D721Med (cell line): ENCODE results near the gene CFAP61.

ENCODE experiments used
- DNase-seq: peaks from one replicate; pipeline ENCODE4 v3.0.0; 2011; ENCODE audit warnings: low spot score; ENCODE audit not compliant: insufficient read length
- FAIRE-seq: peaks from 2 replicates; lab custom pipeline; 2011; peaks lifted over from hg19 to GRCh38; lab: Jason Lieb, UNC
- CTCF ChIP-seq: IDR thresholded peaks from 2 replicates; pipeline ENCODE4 v1.5.1; 2012; ENCODE audit warnings: mild to moderate bottlenecking, control low read depth; ENCODE audit not compliant: insufficient read depth; ENCODE audit errors: missing control alignments

The CFAP61 gene

DNA sequence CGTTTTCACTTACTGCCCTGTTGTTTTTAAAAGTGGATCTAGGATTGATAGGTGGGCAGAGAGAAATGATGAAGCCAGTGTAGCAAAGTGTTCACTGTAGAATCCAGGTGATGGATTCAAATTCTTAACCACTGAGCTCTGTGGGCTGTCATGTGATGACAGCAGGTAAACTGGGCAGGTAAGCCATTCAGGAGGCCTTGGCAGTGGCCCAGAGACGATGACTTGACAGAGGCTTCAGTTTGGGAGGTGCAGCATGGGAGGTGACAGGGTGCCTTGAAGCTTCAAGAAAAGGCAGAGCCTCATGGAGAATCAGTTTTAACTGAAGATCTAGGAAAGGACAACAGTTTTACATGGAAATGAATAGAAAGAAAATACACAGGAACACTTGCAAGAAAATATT, 33.2 kb upstream of the CFAP61 start:
- FAIRE-seq (no peak), DNase-seq (no peak)
- TF ChIP-seq CTCF: no peak

GRCh38 chr20:20020908-20021307, 31.4 kb upstream of the CFAP61 start:
- FAIRE-seq (no peak), DNase-seq (no peak)
- no peak for TF ChIP-seq CTCF

DNA sequence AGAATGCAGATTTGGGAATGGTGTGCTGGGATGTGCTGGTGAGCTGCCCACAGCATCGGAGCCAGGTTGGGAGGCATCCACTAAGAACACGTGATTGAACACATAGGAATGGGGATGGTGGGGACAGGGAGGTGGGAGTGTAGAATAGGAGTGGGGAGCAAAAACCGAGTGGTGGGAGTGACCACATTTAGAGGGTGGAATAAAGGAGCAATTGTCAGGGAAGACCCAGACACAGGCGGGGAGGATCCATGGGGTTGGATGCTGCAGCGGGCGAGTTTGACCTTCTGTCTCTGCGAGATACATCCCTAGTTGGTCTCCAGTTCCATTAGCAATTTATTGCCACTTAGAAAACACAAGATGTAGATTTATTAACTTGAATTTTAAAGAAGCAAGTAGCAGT, 30.5 kb upstream of the CFAP61 start:
- no peak for DNase-seq
- FAIRE-seq: no peak
- no peak for TF ChIP-seq CTCF

GRCh38 chr20:20022498-20022897, 29.8 kb upstream of the CFAP61 start:
- DNase-seq: no peak
- TF ChIP-seq CTCF: no peak
- no peak for FAIRE-seq

- FAIRE-seq (no peak), DNase-seq (no peak)
- TF ChIP-seq CTCF: no peak
These were observed 28.9 kb upstream of the CFAP61 start for GRCh38 chr20:20023395-20023794.

DNA sequence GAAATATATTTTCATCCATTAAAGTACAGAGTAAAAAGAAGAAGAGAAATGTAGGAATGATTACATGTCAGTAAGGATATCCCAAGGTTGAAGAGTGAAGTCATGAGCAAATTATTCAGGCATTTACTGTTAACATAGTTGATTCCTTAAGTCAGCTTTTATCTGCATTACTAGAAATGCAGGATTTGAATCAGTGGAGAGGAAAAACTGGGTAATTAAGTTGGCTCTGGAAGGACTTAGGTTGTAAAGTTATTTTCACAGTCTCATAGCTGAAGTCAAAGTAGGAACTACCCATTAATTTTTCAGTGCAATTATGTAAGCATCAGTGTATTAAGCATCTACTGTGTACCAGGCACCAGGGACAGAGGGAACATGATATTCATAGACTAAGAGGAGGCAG, 27.4 kb upstream of the CFAP61 start:
- DNase-seq (no peak), FAIRE-seq (no peak)
- TF ChIP-seq CTCF: no peak

DNA sequence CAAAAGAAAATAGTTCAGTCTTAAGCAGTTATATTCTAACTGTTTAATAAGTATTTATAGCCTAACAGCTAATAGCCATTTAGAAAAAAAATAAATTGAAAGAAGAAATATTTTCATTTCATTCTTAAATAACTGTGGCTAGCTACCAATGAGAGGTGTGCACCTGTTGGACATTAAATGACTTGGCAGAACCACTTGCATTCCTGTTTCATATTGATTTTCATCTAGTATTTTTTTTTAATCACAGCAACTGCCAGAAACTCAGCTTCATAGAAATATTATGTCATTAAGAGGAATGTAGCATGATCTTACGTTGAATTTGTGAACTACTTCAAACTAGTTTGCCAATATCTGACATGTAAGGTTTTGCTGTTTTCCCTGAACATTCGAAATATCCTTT, 25.0 kb upstream of the CFAP61 start:
- TF ChIP-seq CTCF: no peak
- DNase-seq (no peak), FAIRE-seq (no peak)
